KOPT-K1 (cell line): ENCODE results near the gene KDM1B.
"Not testable (repeated sequence)": the region's sequence is repeated elsewhere in the genome, so short reads cannot be mapped to it uniquely, and the experiment has no call there.

ENCODE experiments used
- H3K27ac ChIP-seq: fragments of 200-600 bp; sonication (generic); 2 replicates; pipeline ENCODE4 v1.5.1; 2016; ENCODE audit warnings: antibody characterized with exemption, mild to moderate bottlenecking, low read depth, low read length; ENCODE audit not compliant: poor library complexity, severe bottlenecking
- H3K36me3 ChIP-seq: fragments of 200-600 bp; sonication (generic); 2 replicates; pipeline ENCODE4 v1.5.1; 2017; ENCODE audit warnings: antibody characterized with exemption, mild to moderate bottlenecking, low read length, moderate library complexity; ENCODE audit not compliant: insufficient read depth
- H3K9me3 ChIP-seq: fragments of 200-600 bp; sonication (generic); 2 replicates; pipeline ENCODE4 v1.5.1; 2017; ENCODE audit warnings: antibody characterized with exemption, low read length, mild to moderate bottlenecking; ENCODE audit not compliant: insufficient read depth, poor library complexity, severe bottlenecking

KDM1B gene

DNA sequence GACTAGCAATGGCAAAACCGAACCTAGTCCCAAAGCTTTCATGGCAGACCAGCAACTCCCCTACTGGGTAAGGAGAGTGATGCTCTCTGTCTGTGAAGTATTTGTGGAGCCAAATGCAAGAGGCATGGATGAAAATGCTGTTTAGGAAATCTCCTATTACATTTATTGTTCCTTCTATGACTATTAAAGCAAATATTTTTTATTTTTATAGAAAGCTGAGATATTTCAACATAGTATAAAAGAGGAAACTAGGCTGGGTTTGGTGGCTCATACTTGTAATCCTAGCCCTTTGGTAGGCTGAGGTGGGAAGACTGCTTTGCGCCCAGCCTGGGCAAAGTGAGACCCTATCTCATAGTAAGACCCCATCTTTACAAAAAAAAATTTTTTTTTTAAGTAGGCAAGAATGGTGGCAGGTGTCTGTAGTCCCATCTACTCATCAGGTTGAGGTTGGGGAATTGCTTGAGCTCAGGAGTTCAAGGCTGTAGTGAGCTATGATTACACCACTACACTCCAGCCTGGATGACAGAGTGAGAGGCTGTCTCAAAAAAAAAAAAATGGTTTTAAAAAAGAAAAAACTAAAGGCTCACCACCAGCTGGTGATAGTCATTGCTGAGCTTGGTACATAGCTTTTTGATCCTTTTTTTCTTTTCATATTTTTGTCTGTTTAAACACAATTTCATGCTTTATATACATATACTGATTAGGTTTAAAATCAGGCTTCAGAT, 11.3 kb downstream of the KDM1B start:
- peaks cover 48% of the 10 kb centered on the region for H3K36me3 ChIP-seq
- no peak overlapping the region for H3K27ac ChIP-seq
- H3K9me3 ChIP-seq, result peaks cover 9% of the 10 kb centered on the region

- H3K27ac ChIP-seq, result no peak overlapping the region
- H3K9me3 ChIP-seq, result peaks cover 9% of the 10 kb centered on the region
- peaks cover 32% of the 10 kb centered on the region for H3K36me3 ChIP-seq
These were observed 13.0 kb downstream of the KDM1B start for GRCh38 chr6:18168264-18168663.

DNA sequence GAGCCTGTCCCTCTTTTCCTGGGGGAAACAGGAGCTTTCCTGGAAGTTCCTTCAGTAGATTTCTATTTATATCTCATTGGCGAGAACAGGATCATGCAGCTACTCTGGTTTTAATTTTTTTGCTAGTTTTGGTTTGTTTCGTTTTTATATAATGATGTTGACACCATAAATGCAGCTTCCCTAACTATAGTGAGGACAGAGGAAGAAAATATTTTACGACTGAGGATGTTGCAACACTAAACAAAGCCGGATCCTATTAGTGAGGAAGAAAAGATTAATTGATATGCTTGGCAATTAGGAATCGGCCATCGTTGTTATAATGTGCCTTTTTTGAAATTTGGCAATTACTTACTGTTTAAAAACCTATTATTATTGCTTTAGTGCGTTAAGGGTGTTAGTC, 16.6 kb downstream of the KDM1B start:
- Histone ChIP-seq H3K36me3 (peaks cover 26% of the 10 kb centered on the region), H3K27ac (no peak overlapping the region), H3K9me3 (peaks cover 9% of the 10 kb centered on the region)

- not testable (repeated sequence) for H3K27ac ChIP-seq, H3K36me3 ChIP-seq, H3K9me3 ChIP-seq
These were observed 21.0 kb downstream of the KDM1B start for GRCh38 chr6:18176198-18176597.

- Histone ChIP-seq H3K27ac (no peak overlapping the region), H3K36me3 (peaks cover 6% of the 10 kb centered on the region; the same call in 1 of the 2 replicates), H3K9me3 (no peaks in the 10 kb centered on the region)
These were observed 22.2 kb downstream of the KDM1B start for GRCh38 chr6:18177286-18177965.

DNA sequence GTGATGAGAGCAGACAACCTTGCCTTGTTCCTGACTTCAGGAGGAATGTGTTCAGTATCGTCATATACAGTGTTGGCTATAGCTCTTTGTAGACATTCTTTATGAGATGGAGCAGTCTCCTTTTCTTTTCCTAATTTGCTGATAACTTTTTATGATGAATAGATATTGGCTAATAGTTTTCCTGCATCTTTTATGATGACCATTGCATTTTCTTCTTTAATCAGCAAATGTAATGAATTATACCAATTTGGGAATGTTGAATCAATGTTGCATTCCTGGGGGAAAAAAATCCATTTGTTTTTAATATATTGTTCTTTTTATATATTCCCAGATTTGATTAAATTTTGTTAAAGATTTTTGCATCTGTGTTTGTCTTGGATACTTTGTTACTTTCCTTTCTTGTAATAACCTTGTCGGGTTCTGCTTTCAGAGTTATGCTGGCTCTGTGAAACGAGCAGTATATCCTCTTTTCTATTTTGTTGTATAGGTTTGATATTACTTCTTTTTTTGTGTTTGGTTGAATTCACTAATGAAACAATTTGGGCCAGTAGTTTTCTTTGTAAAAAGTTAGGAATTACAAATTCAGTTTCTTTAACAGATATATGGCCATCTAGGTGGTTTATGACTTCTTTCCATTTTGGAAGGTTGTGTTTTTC, 23.9 kb downstream of the KDM1B start:
- no peaks in the 10 kb centered on the region for H3K9me3 ChIP-seq
- no peak overlapping the region for H3K27ac ChIP-seq
- H3K36me3 ChIP-seq, result peaks cover 6% of the 10 kb centered on the region; the same call in 1 of the 2 replicates

GRCh38 chr6:18179770-18180356, 24.6 kb downstream of the KDM1B start:
- H3K9me3 ChIP-seq, result no peaks in the 10 kb centered on the region
- 0 out of 2 replicates have a peak, but pooled peaks cover 1% of the 10 kb centered on the region for H3K36me3 ChIP-seq
- no peak overlapping the region for H3K27ac ChIP-seq

DNA sequence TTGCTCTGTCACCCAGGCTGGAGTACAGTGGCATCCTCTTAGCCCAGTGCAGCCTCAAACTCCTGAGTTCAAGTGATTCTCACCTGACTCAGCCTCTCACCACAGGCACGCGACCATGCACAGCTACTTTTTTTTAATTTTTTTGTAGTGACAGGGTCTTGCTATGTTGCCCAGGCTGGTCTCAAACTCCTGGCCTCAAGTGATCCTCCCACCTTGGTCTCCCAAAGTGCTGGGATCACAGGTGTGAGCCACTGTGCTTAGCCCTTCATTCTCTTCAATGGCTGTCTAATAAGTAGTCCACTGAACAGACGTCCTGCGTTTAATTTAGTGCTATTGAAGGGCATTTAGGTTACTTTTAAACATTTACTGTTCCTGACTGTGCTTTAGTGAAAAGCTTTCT, 27.3 kb downstream of the KDM1B start:
- H3K36me3 ChIP-seq, result no peaks in the 10 kb centered on the region
- H3K27ac ChIP-seq, result no peak overlapping the region
- H3K9me3 ChIP-seq, result no peaks in the 10 kb centered on the region

GRCh38 chr6:18183766-18184165, 28.5 kb downstream of the KDM1B start:
- no peaks in the 10 kb centered on the region for H3K36me3 ChIP-seq
- no peak overlapping the region for H3K27ac ChIP-seq
- H3K9me3 ChIP-seq, result no peaks in the 10 kb centered on the region

GRCh38 chr6:18185624-18186023, 30.4 kb downstream of the KDM1B start:
- Histone ChIP-seq H3K9me3 (no peaks in the 10 kb centered on the region), H3K27ac (no peak overlapping the region), H3K36me3 (no peaks in the 10 kb centered on the region)

DNA sequence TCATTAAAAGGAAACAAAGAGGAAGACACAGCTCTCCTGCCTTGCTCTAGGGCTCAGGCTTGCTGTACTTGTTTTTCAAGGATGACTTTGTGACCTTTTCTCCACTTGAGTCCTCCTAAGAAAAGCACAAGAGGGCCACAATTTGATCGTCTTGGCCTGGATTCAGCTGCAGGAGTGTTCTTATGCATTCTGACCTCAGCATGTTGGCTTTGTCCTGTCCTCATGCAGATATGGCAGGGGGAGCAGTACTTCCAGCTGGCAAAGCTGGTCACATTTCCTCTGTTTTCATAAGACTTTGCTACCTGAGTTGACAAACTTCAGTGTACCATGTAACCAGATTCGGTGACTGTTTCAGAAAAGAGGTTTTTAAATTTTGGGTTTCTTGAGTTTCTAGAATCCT, 30.8 kb downstream of the KDM1B start:
- H3K27ac ChIP-seq, result no peak overlapping the region
- H3K36me3 ChIP-seq, result no peaks in the 10 kb centered on the region
- H3K9me3 ChIP-seq, result no peaks in the 10 kb centered on the region

- H3K36me3 ChIP-seq, result no peaks in the 10 kb centered on the region
- H3K27ac ChIP-seq, result no peak overlapping the region
- H3K9me3 ChIP-seq, result no peaks in the 10 kb centered on the region
These were observed 31.5 kb downstream of the KDM1B start for GRCh38 chr6:18186540-18187250.

DNA sequence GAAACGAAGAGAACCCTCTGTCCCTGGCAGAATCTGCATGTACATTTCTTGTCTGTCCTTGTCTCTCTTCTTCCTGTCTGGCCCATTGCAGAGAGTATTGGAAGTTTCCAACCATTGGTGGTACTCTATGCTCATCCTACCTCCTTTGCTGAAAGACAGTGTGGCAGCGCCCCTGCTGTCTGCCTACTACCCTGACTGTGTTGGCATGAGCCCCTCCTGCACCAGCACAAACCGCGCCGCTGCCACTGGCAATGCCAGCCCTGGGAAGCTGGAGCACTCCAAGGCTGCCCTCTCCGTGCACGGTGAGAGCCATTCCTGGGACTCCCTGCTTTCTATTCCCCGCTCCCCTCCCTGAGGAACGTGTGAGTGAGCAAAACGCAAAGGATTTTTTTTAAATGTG, 32.5 kb downstream of the KDM1B start:
- H3K27ac ChIP-seq, result no peak overlapping the region
- H3K9me3 ChIP-seq, result no peaks in the 10 kb centered on the region
- H3K36me3 ChIP-seq, result no peaks in the 10 kb centered on the region

DNA sequence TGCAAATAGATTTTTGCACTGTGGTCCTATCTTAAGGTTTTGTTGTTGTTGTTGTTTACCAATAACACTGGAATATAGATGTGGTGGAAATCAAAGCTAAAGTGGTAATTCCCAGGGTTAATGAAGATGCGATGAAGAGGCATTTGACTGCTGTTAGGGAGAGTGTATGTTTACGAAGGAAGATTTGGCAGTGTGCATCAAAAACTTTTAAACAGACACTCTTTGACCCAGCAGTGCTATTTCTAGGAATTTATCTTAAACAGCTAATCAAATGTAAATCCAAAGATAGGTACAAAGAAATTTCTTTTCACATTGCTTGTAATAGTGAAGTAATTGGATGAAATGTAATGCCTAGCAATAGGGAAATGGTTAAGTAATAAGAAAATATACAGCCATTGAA, 34.0 kb downstream of the KDM1B start:
- Histone ChIP-seq H3K9me3 (no peaks in the 10 kb centered on the region), H3K36me3 (no peaks in the 10 kb centered on the region), H3K27ac (no peak overlapping the region)

- no peaks in the 10 kb centered on the region for H3K9me3 ChIP-seq
- no peak overlapping the region for H3K27ac ChIP-seq
- no peaks in the 10 kb centered on the region for H3K36me3 ChIP-seq
These were observed 36.8 kb downstream of the KDM1B start for GRCh38 chr6:18192026-18192425.
